Breast epithelium (tissue), 3 donors: Measurements from ENCODE around the gene STAC2.

Experiments
- CTCF ChIP-seq, 3 donors: fragments of 450-650 bp; IDR thresholded peaks; one replicate each; pipeline ENCODE4 v1.5.1; 2016 to 2017; ENCODE audit warnings: antibody characterized with exemption in 3 of 3, mild to moderate bottlenecking in 3 of 3, moderate library complexity in 3 of 3
- POLR2A ChIP-seq: fragments of 450-650 bp; IDR thresholded peaks from one replicate; pipeline ENCODE4 v1.6.1; 2016; ENCODE audit warnings: antibody characterized with exemption, mild to moderate bottlenecking, moderate library complexity
- POLR2AphosphoS5 ChIP-seq, 3 donors: sonication (generic); formaldehyde crosslinking; IDR thresholded peaks; one replicate each; pipeline ENCODE4 v1.6.1; 2017; ENCODE audit warnings: antibody characterized with exemption in 3 of 3

GRCh38 chr17:39221572-39221971 lies 4.2 kb downstream of the STAC2 start:
- no peak for TF ChIP-seq CTCF (IDR thresholded peaks at IDR 0.05)
- TF ChIP-seq POLR2AphosphoS5 (IDR thresholded peaks at IDR 0.05), result no peak
- TF ChIP-seq POLR2A, result no peak
